ENCODE data around the gene DCAF5.

- no peak for TF ChIP-seq POLR2A (IDR thresholded peaks at IDR 0.05)
- TF ChIP-seq CTCF (IDR thresholded peaks at IDR 0.05) = no peak
Observed at GRCh38 chr14:69097974-69098373, 54.9 kb downstream of the DCAF5 start.
